GM18502 (cell line): ENCODE measurements around the gene ST3GAL3.

Source experiments
- ATAC-seq: cut with Tn5 transposase; IDR thresholded peaks from one replicate; pipeline ENCODE4 v1.9.1; 2021; ENCODE audit warnings: mild to moderate bottlenecking; ENCODE audit not compliant: unreplicated experiment, poor library complexity

The ST3GAL3 gene

GRCh38 chr1:43843684-43844083 is 136.3 kb downstream of the ST3GAL3 start:
- no peak for ATAC-seq

DNA sequence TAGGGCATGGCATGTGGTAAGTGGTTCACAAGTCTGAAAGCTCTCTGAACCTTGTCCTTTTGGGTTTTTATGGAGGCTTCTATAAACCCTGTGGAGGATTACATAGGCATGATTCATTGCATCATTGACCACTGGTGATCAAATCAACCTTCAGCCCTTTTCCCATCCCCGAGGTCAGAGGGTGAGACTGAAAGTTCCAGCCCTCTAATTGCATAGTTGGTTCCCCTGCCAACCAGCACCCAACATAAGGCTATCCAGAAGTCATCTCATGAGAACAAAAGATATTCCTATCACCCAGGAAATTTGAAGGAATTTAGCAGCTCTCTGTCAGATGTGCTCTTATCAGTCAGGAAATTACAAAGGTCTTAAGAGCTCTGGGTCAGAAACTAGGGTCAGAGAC is 136.8 kb downstream of the ST3GAL3 start:
- ATAC-seq: no peak

DNA sequence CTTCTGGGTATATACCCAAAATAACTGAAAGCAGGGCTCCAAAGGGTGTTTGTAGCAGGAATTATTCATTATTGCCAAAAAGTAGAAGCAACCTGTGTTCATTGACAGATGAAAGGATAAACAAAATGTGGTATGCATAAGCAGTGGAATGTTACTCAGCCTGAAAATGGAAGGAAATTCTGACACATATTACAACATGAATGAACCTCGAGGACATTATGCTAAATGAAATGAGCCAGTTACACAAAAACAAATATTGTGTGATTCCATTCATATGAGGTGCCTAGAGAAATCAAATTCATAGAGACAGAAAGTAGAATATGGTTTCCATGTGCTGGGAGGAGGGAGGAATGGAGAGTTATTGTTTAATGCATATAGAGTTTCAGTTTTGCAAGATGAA is 140.0 kb downstream of the ST3GAL3 start:
- ATAC-seq: no peak

DNA sequence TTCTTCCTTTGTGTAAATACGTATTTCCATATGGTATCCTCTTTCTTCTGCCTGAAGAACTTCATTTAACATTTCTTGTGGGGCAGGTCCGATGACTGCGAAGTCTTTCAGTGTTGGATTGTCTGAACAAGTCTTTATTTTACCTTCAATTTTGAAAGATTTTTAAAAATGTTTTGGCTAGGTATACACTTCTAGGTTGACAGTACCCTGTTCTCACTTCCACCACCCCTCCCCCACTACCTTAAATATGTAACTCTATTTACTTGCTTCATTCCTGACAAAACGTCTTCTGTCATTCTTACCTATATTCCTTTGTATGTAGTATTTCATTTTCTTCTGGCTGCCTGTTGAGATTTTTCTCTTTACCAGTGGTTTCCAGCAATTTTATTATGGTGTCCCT is 140.5 kb downstream of the ST3GAL3 start:
- no peak for ATAC-seq

GRCh38 chr1:43849670-43850069 is 142.3 kb downstream of the ST3GAL3 start:
- ATAC-seq: no peak

- ATAC-seq: no peak
These were observed 143.4 kb downstream of the ST3GAL3 start for GRCh38 chr1:43850591-43851233.

DNA sequence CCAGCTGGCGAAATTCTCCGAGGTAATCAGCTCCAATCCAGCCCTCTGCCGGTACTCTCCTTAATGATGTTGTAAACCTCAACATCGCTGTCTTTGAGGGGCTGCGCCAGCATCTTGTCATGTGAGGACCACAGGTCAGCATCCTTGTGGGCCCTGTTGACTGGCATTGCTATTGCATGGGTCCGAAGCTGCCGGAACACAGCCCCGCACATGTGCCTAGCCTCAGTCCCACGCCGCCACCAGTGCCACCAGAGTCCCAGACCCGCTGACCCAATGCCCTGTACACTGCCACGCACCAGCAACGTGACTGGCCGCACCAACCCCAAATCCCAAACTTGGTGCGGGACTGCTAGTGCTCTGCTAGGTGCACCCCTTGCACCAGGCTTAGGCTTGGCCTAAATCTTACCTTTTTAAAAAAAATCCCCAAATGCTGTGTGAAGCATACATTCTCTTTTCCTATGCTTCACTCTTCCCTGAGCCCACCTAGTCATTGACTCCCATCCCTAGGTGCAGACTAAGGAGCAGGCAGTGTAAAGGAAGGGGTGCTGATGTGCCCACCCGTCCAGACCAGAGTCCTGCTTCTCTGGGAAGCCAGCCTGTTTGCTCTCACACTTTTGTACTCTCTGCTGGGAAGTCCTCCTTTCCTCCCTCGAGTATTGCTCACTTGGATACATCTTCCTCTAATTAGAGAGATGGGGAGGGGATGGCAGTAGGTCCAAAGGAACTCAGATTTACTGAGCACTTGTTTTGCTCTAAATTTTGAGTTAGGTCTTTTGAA is 144.4 kb downstream of the ST3GAL3 start:
- ATAC-seq: no peak

GRCh38 chr1:43853161-43853921 is 146.0 kb downstream of the ST3GAL3 start:
- no peak for ATAC-seq

DNA sequence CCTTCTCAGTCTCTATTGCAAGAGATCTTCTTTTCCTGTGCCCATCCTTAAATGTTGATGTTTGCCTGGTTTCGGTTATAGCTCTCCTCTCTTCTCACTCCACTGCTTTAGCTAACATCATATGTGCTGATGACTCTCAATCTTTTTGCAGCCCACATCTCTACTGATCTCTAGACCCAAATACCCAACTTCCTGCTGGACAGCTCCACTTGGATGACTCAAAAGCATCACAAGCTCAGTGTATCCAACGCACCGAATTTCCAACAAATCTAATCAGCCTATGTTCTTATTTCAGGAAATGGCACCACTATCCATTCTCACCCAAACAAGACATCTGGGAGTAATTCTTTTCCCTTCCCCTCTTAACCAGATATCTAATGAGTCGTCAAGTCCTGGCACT is 147.1 kb downstream of the ST3GAL3 start:
- ATAC-seq: no peak

DNA sequence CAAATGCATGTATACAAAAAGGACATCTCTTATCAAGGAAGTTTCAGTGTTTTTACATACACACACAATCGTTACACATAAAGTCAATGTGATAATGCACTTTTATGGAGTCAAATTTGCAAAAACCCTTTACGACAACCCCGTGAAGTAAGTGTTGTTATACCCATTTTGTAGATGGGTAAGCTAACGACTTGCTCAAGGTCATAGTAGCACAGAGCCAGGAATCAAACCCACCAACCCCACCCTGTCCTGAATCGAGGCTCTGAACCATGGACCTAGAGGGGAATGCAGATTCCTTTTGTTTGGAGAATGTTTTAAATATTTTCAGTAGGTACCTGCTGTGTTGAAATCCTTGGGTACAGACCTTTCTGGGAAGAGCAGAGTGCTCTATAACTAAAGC is 148.9 kb downstream of the ST3GAL3 start:
- ATAC-seq: no peak

DNA sequence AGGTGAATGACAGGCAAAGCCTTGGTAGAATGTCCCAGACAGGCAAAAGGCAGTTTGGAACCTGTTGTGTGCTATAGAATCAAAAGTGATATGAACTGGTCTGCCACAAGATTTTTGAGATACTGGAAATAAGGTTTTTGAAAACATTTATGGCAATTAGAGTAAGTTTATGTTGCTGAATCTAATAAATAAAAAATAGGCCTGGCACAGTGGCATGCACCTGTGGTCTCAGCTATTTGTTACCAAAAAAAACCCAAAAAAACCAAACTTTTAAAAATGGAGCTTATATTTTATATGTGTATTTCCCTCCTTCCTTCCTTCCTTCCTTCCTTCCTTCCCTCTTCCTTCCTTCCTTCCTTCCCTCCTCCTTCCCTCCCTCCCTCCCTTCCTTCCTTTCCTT is 149.8 kb downstream of the ST3GAL3 start:
- no peak for ATAC-seq

DNA sequence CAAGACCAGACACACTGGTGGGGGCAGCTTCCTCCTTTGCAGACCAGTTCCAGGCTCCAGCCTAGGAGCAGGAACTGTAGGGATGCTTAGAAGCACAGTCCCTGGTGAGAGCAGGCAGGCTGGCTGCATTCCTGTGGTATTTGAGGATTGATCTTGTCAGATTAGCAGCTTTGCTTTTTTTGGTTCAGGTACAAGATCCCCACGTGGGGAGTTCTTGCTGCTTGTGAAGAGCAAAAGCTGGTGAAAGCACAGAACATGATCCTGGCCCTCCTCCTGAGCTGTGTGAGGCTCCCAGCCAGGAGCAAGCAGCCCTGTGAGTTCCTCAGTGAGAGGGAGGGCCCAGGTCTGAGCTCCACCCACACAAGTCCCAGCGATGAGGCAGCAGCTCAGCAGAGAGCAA is 151.0 kb downstream of the ST3GAL3 start:
- ATAC-seq: no peak

GRCh38 chr1:43861337-43861736 is 154.0 kb downstream of the ST3GAL3 start:
- ATAC-seq: no peak

- ATAC-seq: no peak
These were observed 154.8 kb downstream of the ST3GAL3 start for GRCh38 chr1:43861988-43862735.

DNA sequence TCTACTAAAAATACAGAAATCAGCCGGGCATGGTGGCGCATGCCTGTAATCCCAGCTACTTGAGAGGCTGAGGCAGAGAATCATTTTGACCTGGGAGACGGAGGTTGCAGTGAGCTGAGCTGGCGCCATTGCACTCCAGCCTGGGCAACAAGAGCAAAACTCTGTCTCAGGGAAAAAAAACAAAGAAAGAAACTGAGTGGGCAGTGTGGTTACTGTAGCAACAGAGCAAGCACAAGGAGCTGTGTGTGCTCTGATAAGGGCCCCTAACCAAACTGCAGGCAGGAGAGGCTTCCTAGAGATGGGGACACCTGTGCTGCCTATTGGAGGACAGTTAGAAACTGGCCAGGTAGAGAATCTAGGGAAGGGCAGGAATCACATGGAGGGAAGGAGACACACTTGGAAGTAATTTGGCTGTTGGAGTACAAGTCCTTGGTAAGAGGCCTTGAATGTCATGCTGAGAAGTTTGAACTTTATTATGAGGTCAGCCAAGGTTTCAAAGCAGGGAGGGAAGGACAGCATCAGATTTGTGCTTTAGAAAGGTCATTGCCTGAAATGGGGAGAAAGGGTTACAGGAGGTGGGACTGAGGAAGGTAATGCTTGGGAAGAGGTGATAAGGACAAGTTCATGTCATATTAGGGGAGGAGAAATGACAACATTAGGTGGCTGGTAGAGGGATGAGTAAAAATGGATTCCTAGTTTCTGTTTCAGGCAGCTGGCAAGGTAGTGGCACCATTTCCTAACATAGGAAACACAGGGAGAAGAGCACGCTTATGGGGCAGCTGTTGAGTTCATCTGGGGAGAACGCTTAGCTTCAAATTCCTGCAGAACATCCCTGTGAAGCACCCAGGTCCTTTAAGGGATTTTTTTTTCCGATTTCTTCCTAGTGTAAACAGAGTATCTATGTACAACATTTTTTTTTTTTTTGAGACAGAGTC is 157.0 kb downstream of the ST3GAL3 start:
- no peak for ATAC-seq

GRCh38 chr1:43866201-43866600 is 158.9 kb downstream of the ST3GAL3 start:
- ATAC-seq: no peak

GRCh38 chr1:43867976-43868740 is 160.8 kb downstream of the ST3GAL3 start:
- no peak for ATAC-seq

- no peak for ATAC-seq
These were observed 161.4 kb downstream of the ST3GAL3 start for GRCh38 chr1:43868741-43869067.

DNA sequence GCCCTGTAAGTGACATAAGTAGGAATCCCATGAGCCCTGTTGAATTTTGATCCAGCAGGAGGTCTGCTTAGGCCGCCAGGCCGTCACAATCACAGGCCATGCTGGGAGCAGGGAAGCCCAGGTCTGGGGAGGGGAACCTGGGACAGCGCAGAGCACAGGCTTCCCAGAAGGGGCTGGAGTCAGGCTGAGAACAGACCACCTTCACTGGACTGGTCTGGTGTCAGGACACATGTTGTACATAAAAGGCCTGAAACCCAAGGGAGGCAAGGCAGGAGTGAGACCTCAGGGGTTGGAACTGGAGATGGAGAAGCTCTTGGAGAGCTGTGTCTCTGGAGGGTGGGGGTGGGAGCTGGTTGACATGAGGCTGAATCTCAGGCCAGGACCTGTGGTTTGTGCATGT is 163.0 kb downstream of the ST3GAL3 start:
- ATAC-seq: no peak
